Measurements from ENCODE around the gene GAGE12F.
"Not testable (repeated sequence)": the region's sequence is repeated elsewhere in the genome, so short reads cannot be mapped to it uniquely, and the experiment has no call there.

Gene GAGE12F, protein sequence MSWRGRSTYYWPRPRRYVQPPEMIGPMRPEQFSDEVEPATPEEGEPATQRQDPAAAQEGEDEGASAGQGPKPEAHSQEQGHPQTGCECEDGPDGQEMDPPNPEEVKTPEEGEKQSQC

GRCh38 chrX:49560542-49560941 is at the start of gene GAGE12F:
Gene GAGE12F, plus strand, starts transcription at chrX:49560842. Its CDS starts 1,155 bp downstream, at chrX:49561997.
- DNase-seq (ENCODE audit: low read depth in 2 of 2) = not testable (repeated sequence)

DNA sequence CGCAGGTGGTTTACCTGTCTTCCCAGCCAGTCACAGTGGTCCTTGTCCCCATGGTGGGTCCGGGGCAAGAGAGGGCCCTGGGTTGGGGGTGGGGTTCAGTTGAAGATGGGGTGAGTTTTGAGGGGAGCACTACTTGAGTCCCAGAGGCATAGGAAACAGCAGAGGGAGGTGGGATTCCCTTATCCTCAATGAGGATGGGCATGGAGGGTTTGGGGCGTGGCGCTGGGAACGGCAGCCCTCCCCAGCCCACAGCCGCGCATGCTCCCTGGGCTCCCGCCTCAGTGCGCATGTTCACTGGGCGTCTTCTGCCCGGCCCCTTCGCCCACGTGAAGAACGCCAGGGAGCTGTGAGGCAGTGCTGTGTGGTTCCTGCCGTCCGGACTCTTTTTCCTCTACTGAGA is 28.8 kb upstream of the GAGE12F start, which contains the start of gene GAGE12C:
TSS of gene GAGE12C (plus strand) at position 301 of the 400 bp plus-strand sequence. CDS start 1,155 bp downstream, outside the sequence.
- DNase-seq (ENCODE audit: low read depth in 2 of 2) = not testable (repeated sequence)

GRCh38 chrX:49541433-49541832 is 19.2 kb upstream of the GAGE12F start, which contains the start of gene GAGE12D:
Gene GAGE12D, plus strand, starts transcription at chrX:49541733. Its CDS starts 1,155 bp downstream, at chrX:49542888.
- not testable (repeated sequence) for DNase-seq (ENCODE audit: low read depth in 2 of 2)

DNA sequence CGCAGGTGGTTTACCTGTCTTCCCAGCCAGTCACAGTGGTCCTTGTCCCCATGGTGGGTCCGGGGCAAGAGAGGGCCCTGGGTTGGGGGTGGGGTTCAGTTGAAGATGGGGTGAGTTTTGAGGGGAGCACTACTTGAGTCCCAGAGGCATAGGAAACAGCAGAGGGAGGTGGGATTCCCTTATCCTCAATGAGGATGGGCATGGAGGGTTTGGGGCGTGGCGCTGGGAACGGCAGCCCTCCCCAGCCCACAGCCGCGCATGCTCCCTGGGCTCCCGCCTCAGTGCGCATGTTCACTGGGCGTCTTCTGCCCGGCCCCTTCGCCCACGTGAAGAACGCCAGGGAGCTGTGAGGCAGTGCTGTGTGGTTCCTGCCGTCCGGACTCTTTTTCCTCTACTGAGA is 9.7 kb upstream of the GAGE12F start, which contains the start of gene GAGE12E:
TSS of gene GAGE12E (plus strand) at position 301 of the 400 bp plus-strand sequence. CDS start 1,155 bp downstream, outside the sequence.
- DNase-seq (ENCODE audit: low read depth in 2 of 2) = not testable (repeated sequence)

- not testable (repeated sequence) for DNase-seq (ENCODE audit: low read depth in 2 of 2)
Observed at GRCh38 chrX:49568728-49569127, 8.1 kb downstream of the GAGE12F start.

DNA sequence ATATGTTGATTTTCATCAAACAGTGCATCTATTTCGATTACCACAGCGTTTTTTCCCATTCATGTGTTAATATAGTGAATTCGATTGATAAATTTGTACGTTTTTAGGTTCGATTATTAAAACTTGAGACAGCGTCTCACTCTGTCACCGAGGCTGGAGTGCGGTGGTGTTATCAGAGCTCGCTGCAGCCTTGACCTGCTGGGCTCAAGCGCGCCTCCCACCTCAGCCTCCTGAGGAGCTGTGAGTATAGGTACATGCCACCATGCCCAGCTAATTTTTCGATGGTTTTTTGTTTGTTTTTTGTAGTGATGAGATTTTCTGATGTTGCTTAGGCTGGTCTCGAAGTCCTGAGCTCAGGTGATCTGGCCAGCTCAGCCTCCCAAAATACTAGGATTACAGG is 8.5 kb downstream of the GAGE12F start:
- not testable (repeated sequence) for DNase-seq (ENCODE audit: low read depth in 2 of 2)

GRCh38 chrX:49570100-49570499 is 9.5 kb downstream of the GAGE12F start, which contains the start of gene GAGE12G:
Gene GAGE12G, plus strand, starts transcription at chrX:49570400. Its CDS starts 1,155 bp downstream, at chrX:49571555.
- not testable (repeated sequence) for DNase-seq (ENCODE audit: low read depth in 2 of 2)

- DNase-seq (ENCODE audit: low read depth in 2 of 2) = not testable (repeated sequence)
Observed at GRCh38 chrX:49579649-49580048, 19.0 kb downstream of the GAGE12F start, which contains the start of gene GAGE12H. Gene GAGE12H, plus strand, starts transcription at chrX:49579949. Its CDS starts 1,155 bp downstream, at chrX:49581104.

- DNase-seq (ENCODE audit: low read depth in 2 of 2) = not testable (repeated sequence)
Observed at GRCh38 chrX:49589196-49589595, 28.6 kb downstream of the GAGE12F start, which contains the start of gene GAGE2A. Gene GAGE2A, plus strand, starts transcription at chrX:49589496. Its CDS starts 1,155 bp downstream, at chrX:49590651.

DNA sequence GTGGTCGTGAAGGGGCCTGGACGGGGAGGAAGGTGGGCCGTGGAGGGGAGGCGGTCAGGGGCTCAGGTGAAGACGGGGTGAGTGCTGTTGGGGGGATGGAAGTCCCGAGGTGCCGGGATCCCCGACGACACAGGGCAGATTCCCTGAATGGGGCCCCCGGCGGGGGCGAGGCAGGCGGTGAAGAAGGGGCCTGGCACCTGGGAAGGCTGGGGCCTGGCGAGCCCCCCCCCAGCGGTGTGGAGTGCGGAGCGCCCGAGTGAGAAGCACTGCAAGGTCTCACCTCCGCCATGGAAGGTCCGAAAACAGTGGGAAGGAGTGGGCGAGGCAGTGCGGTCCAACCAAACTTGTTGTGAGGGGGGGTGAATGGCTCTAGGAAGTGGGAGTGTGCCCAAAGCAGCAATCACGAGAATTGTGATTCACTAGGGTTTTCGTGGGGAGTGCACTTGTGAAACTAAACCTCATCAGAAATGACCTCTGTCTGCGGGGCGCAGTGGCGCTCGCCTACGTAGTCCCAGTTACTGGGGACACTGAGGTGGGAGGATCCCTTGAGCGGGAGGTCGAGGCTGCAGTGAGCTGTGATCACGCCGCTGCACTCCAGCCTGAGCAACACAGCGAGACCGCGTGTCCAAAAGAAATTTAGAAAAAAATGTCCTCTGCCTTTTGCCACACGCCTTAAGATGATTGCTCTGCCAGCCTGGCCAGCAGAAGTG is 29.3 kb downstream of the GAGE12F start:
- DNase-seq (ENCODE audit: low read depth in 2 of 2) = not testable (repeated sequence)

DNA sequence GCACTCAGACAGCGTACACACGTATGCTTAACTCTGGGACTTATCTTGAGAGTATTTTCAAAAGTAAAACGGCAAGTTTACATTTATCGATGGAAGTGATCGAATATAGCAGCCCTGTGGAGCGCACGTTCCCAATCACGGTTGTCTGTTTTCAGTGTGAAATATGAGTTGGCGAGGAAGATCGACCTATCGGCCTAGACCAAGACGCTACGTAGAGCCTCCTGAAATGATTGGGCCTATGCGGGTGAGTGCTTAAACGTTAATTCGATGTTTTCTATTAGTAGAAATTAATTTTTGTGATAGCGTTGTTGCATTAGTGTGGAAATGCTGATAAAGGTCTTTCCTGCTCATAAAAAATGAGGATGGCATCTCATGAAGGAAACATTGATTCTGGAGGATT is 29.8 kb downstream of the GAGE12F start:
- peak in 1 of 2 donors; percentile 0 for DNase-seq (ENCODE audit: low read depth in 2 of 2)

DNA sequence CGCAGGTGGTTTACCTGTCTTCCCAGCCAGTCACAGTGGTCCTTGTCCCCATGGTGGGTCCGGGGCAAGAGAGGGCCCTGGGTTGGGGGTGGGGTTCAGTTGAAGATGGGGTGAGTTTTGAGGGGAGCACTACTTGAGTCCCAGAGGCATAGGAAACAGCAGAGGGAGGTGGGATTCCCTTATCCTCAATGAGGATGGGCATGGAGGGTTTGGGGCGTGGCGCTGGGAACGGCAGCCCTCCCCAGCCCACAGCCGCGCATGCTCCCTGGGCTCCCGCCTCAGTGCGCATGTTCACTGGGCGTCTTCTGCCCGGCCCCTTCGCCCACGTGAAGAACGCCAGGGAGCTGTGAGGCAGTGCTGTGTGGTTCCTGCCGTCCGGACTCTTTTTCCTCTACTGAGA is 38.1 kb downstream of the GAGE12F start, which contains the start of gene GAGE1:
TSS of gene GAGE1 (plus strand) at position 301 of the 400 bp plus-strand sequence. CDS start 1,155 bp downstream, outside the sequence.
- DNase-seq (ENCODE audit: low read depth in 2 of 2) = not testable (repeated sequence)

DNA sequence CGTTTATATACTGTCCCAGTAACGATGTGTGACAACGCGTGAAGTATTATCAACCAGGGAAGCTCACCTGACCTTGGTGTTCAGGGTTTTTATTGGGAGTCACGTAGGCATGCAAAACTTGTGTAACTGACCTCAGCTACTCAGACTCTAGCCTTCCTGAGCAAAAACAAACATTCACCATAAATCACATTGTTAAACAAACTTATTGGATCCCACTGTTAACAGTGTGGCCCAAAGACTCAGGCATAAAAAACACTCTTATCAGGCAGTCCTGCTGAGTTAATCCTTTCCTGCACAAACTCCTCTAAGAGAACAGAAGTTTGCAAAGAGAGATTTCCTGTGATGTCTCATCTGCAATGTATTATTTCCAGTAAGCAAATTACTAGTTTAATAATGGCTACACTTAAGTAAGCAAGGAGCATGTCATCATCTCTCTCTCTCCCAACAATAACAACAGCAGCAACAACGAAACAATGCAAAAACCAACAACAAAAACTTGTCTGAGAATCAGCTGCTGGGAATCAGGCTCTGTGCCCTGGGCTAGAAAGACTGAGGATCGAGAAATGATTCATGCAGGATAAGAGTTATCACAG is 50.2 kb downstream of the GAGE12F start:
- no peak for DNase-seq (ENCODE audit: low read depth in 2 of 2)
